NK-92 (cell line): ENCODE results near the gene BICC1.

ENCODE experiments used
- DNase-seq: peaks from one replicate; lab custom pipeline; 2025; ENCODE audit not compliant: unreplicated experiment; lab: John Stamatoyannopoulos, UW

The BICC1 gene

DNA sequence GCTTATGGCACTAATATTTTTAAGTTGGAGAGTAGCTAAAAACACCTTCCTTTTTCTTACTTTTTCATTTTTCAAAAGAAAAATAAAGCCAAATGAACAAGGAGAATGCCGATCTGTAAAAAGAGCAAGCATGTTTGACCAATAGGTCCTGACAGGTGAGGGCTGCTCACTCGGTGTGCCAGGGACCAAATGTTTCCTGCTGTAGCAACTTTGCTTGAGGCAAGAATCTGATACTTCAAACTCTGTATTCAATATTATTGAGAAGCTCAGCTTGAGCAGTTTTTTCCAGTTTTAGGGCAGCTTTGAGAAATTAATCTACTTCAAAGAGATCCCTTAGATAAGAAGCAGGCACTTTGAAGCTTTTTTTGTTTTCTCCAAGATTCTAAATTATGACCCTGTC lies 298.1 kb downstream of the BICC1 start:
- DNase-seq = no peak

DNA sequence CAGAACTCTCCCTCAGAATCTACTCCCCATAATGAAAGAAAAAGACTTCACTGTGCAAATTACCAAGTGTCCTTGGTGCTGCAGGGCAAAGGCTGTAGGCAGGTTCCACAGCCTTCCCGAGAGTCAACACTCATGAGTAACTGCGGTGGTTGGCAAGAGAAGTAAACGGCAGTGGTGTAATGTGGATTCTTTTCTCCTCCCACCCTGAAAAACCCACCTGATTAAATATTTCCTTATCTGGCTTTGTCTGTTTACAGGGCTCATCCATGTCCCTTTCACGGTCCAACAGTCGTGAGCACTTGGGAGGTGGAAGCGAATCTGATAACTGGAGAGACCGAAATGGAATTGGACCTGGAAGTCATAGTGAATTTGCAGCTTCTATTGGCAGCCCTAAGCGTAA lies 300.9 kb downstream of the BICC1 start:
- no peak for DNase-seq

DNA sequence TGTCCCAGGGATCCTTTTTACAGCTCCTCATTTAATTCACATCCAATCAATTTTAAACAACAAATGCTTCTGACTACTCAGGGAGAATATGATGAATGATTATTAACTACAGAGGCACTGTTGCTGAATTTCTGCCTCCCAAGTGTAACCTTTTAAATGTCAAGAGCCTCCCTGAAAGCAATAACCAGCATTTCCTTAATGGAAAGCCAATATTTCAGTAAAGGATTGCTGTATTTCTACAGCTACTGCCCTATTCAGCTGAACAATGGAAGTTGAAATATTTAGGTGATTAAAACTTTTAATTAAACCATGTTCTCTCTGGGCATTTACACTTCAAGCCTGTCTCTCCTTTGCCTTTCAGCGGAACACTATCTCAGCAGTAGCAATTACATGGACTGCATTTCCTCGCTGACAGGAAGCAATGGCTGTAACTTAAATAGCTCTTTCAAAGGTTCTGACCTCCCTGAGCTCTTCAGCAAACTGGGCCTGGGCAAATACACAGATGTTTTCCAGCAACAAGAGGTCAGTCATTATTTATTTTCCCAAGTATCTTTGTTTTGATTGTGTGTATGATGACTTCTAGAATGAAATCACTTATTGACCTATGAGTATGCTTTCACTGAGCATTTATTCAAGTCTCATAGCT lies 304.7 kb downstream of the BICC1 start:
- DNase-seq = no peak

DNA sequence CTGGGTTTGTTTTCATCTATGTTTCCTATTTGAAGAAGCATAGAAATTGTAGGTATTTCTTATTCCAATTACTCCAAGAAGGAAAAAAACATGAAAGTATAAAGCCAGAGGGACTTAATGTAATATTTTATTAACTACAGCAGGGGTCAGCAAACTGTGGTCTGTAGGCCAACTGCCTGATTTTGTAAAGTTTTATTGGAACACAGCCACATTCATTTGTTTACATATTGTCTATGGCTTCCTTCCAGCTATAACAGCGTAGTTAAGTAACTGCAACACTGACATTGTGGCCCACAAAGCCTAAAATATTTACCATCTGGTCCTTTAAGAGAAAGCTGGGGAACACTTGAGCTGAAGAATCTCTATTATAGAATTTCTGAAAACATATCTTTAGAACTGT lies 306.2 kb downstream of the BICC1 start:
- DNase-seq = no peak

DNA sequence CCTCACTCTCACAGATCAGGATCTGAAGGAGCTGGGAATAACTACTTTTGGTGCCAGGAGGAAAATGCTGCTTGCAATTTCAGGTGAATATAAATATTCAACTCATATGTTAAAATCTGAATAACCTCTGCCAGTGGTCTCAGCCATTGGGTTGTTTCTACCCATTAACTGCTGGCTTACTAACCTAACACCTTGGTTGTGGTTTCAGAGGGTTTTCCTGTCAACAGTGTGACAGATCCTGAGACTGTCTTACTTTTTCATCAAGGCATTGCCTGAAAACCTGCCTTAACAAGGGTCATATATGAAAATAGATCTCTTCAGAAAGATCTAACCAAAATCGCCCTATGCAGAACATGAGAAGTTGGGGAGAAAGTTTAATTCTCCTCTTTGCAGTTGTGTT lies 307.7 kb downstream of the BICC1 start:
- DNase-seq = no peak

DNA sequence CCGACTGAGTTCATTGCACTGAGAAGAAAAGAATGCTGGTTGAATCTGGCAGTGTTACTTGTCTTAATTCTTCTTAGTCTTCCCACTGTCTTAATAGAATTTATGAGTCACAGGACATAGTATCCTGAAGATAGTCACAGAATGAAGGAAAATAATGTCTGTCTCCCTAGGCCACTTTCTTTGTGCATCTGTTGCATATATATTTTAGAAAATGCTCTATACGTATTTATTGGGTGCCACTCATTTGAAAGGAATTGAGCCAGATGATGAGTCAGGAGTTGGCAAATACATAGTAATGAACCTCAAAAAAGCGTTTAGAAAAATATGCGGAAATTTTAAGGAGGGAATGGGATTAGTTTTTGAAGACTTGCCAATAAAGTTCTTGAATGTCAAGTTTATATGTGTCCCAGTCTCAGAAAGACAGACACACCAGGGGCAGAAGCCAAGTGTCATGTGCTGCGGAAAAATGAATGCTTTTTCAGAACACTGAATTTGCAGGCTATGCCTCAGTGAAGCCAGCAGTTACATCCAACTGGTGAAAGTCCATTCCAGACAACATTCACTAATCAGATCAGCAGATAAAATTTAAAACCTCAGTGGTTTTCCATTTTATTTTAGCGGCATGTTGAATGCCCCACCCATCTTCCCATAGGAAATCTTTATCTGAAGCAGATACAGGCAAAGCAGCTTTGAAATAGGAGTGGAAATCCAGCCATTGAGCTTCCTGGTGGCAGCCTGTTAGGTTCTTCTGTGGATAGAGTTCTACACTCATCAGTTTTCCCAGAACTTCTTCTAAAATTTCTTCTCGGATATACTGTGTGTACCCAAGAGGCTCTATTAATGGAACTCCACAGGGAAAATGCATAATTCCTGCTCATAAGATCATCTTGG lies 308.4 kb downstream of the BICC1 start:
- DNase-seq = no peak

DNA sequence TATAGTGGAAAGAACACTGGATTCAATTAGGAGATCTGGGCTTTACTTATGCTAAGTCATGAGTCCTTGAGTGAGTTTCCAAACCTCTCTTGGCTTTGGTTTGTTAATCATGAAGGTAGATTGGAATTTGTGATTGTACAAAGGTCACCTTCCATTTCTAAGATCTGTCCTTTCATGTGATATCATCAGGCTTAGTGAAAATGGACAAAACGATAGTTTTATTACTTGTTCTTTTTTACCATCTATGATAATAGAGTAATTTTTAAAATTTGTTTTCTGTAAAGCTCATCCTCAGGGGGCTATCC lies 309.0 kb downstream of the BICC1 start:
- DNase-seq = no peak

DNA sequence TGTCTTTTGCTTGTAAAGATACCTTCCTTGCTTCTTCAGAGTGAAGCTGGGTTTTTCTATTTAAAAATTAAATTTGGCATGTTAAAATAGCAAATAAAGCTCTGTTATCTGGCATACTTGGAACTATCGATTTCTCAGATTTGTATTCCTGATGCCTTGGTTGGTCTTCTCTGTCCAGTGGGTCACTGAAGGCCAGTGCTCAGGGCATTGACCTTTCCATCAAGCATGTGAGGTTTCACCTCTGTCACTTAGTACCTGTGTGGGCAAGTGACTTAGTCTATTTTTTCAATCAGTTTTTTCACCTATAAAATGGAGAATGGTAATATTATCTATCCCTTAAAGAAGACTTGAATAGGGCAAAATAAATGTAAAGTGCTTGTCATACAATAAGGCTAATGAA lies 311.3 kb downstream of the BICC1 start:
- no peak for DNase-seq

DNA sequence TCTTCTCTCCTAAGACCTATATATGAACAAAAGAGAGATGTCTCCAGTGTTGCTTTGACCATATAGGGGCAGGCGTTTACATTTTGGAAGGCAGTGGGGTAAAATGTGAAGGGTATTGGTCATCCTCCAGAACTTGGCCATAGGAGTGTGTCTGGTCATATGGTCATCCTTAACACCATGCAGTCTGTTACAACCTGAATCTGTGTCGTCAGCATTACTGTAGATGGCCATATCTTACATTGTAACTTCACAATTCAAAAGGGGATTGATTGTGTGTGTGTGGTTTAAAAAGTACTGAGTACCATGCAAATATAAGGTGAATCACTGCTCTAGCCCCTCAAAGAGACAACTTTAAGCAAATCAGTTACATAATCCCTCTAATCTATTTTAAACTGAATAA lies 311.7 kb downstream of the BICC1 start:
- DNase-seq = no peak

DNA sequence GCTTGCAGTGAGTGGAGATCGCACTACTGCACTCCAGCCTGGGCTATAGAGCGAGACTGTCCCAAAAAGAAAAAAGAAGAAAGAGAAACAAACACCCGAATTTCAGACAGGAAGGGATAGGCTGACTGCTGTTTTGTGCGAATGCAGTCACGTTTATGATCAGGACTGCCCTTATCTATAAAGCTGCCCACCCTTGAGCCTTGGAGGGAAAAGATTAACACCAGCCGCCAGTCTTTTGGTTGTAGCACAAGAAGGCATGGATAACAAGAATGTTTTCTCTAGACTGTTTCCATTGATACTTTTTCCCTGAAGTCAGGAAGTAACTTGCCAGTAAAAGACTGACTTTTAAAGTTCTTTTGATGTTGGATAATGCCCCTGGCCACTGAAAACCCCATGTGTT lies 314.0 kb downstream of the BICC1 start:
- DNase-seq = no peak

DNA sequence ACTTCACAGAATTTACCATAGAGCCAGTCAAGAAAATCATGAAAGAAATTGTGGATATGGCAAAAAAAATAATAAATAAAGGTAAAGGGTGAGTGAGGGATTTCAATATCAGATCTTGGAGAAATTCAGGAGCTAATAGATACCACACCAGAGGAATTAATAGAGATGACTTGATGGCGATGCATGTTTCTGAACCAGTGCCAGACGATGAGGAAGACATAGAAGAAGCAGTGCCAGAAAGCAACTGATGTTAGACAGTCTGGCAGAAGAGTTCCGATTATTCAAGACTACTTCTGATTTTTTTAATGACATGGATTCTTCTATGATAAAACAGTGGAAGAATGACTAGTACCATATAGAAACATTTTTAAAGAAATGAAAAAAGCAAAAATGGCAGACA lies 314.7 kb downstream of the BICC1 start:
- DNase-seq = no peak

DNA sequence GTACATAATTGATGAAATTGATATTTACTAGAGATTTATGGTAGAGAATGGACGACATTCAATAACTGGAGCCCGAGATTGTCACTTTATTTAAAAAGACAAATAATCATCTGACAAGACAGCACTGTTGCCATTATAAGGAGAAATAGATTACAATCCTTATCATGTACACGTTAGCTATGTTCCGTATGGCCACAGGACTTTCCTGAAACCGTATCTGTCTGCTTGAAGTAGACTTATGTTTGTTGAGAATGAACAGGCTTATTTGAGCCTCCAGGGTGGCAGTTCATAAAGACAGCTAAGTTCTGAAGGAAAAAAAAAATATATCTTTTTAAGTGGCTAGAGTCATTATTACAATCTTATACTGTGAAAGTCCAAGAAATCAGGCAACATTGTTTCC lies 317.2 kb downstream of the BICC1 start:
- DNase-seq = no peak

DNA sequence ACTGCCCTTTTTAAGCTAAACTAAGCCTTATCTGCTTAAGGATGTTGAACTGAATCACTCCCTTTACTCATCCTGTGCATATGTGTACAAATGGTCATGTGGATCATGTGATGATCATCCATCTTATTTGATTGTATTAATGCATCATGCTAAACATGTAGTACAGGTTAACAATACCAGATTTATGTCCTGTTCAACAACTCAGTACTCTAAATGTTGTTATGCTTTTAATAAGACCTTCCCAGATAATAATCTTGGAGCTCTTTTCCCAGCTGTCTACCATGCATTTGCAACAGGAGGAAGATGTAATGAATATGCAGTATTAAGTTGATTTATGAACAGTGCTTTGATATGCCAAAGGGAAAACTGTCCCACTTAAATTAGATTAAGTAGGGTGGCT lies 318.0 kb downstream of the BICC1 start:
- no peak for DNase-seq

DNA sequence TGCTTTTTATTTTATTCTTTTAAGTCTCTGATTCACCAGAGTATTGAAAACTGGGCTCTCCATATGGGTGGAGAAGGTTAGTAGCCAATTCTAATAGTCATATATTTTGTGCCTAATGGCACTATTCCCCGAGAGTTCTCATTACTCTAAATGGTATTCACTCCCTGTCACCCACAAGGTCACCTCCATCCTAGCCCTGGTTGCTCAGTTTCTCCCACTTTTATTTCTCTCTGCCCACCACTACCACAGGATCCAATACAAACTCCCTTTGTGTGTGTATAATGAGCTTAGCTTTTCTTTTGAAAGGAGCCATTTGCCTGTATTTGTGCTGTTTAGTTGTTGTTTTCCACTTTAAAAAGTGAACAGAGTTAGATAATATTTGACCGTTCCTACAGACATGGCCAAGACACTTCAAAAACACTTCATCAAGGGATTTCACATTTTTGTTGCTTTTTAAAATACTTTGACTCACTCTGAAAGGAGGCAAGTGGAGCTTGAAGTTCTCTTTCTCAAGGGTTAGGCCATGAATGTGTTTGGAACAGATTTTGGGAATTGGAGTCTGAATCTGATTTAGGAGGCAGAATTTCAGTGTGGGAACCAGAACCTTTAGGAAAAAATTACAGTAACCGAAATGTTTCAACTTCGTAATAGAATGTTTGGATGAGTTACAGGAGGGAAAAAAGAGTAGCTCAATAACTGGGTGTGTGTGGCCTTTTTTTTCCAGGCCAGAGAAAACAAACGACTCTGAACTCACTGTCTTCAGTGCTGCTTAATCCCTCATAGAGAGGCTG lies 321.3 kb downstream of the BICC1 start:
- no peak for DNase-seq

DNA sequence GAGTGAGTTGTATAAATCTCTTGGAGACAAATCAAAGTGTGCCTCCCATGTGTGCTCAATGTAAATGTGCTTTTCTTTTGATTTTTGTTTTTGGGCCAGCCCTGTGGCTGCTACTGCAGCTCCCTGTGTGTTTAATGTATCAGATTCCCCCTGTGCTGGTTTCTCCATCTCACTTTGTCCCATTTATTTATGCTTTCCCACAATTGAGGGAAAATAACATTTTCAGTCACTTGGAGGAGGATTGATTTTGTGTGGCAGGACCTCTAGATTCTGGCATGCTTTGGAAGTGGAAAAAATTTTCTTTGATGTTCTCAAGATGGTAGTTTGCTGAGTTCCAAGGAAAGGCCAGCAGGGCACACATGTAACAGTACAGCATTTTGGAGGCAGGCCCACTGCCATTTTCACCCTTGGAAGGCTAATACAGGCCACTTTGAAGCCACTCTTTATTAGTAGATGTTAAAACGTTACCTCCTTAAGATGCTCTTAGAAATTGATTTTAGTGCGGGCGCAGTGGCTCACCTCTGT lies 323.6 kb downstream of the BICC1 start:
- no peak for DNase-seq

DNA sequence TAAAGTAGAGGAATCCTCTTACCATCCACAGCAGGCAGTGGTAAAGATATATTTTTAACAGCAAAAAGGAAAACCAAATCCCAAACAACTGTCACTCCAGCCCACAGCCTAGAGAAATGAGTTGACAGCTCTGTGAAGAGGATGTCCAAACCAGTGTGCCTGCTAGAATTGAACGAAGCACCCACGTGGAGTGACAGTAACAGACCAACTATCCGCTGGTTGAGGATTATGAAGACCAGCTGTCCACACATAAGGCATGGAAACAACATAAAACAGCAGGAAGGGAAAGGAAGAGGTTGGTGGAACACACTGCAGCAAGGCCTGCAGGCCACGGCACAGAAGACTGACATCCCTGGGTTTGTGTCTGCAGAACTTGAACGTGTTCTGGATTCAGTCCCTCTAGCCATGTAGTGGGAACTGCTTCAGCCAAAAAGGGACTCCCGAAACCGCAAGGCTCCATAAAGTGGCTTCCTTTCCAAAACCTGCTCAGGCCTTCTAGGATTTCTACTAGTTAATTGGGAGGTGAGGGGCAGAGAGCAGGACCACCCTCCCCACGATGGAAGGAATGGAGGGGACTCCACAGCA lies 324.4 kb downstream of the BICC1 start:
- no peak for DNase-seq

DNA sequence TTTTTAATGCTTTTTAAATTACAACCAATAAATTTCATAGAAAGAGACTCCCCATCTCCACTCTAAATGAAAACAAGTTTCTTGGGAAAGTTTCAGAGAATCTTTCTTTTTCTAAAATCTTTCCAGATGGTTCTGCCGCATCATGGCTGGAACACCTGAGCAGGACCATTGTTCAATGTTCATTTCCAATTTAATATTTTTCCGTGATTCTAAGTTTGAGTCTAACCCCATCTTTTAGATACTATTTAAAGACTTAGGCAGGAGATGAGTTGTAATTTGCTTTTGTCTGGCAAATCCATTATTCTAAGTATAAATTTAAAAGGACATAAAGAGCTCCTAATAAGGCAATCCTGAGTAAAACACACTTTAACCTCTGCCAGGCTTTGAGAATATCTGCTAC lies 325.2 kb downstream of the BICC1 start:
- DNase-seq = no peak

DNA sequence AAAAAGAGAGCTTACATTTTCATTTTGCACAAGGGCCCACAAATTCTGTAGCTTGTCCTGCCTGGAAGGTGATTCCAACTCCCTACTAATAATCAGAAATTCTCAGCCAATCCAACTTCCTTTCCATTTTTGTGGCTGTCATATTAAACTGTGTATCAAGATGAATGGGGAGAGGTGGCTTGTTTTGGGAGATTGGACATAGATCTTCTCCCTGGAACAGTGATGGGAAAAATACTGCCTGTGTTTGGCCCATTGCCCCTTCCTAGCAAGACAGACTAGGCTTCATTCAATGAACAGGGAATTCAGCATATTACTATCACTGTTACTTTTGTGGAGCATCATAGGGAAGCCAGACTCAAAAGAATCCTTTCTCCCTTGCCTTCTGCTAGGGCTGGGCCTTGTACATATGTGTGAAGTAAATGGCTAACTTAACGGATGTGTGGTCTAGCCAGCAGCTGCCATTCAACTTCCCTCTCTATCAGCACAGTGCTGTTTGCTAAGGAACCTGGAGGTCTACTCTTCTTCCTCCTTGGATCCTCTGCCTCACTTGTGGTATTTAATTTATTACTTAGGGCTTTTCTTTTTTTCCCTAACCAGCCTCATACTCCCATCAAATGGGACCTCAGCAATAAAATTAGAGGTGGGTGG lies 326.0 kb downstream of the BICC1 start:
- DNase-seq = no peak

DNA sequence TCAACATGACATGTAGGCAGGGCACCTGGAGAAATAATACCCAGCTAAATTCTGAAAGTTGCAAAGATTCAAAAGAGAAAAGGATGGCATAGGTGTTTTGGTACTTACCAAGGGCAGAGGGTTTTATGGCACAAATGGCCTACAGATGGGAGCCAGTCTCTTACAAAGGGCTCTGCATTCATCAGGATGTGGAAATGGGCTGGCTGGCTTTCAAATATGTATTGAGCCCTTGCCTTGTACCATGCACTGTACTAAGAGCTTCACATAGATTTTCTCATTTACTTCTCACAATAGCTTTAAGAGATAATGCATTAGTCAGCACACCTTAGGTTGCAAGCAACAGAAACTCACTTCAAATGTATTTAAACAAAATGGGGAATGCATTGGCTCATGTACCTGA lies 327.1 kb downstream of the BICC1 start:
- no peak for DNase-seq

DNA sequence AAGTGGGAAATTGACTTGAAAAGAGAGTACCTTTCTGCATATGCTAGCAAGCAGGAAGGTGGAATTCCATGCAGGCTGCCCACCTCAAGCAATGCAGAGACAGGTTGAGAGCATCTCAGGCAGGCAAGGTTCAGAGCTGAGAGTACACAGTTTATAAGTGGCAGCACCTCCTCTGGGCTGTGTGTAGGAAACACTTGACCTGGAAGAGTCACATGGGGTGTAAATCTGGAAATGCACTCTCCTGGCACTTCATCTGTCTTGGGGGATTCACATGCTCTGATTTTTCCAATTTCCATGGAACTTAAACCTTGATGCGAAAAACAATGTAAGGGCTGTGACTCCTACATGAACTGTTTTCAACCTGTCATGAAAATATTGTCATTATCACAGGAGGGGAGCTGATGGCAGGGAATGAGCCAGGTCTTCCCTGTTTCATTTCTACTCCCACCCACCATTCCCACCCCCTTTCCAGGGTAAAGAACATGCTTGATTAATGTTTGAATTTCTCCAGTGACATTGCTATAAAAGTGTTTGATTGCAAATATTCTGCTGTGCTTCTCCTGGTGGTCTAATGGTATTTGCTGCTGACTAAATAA lies 328.3 kb downstream of the BICC1 start:
- DNase-seq = no peak
